ENCODE data around the gene SLC22A1. TPM values are rescaled to one million over a fixed set of nuclear protein-coding genes. Genes with fewer than 3 reads are reported as not detected.

The SLC22A1 gene
- total and polyA plus RNA-seq, 10 of the 15 experiments (the other 5 are each of a cell fraction or from before 2014, with no cell fraction given), result 0.09 to 0.28 (median 0.15) TPM; not detected in 3

DNA sequence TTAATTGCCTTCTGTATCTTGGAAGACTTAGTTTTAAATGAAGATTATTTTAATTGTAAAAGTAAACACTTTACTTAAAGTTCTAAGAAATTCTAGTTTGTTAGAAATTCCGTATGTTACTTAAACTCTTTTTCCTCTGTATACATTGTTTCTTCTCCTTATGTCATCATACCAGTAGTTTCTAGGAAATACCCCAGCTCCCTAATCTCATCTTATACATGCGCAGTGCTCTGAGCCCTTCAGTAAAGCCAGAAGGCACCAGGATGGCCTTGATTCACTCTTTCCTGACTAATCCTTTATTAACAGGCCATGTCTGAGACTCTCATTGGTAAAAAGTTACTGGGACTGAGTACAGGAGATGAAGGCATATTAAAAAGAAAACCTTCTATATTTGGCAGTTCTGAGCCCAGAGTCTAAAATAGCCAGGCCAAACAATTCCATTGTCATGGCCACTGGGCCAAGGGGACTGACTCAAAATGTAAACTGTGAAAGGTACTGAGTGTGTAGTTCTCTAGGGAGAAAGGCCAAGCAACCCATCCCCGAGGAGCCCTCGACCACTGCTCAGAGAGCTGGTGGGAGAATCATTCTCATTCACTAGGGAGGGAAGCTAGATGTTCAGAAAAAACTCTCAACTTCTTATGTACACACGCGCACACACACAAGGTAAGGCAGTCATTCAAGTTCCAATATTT lies 25.0 kb downstream of the SLC22A1 start (continued):
- TF ChIP-seq BCL3 (IDR thresholded peaks at IDR 0.05; ENCODE audit: borderline replicate concordance, insufficient read depth, low read depth, low read length, poor library complexity, severe bottlenecking), result no peak
- TF ChIP-seq TCF7 (IDR thresholded peaks at IDR 0.05; ENCODE audit: borderline replicate concordance), result no peak
- no peak for TF ChIP-seq JUND (IDR thresholded peaks at IDR 0.05; ENCODE audit: low read depth, low read length)
- no peak for TF ChIP-seq BCL11A (IDR thresholded peaks at IDR 0.05; ENCODE audit: low read depth, low read length)
- TF ChIP-seq MEF2A (IDR thresholded peaks at IDR 0.05; ENCODE audit: insufficient read depth, low read depth, low read length), result no peak

DNA sequence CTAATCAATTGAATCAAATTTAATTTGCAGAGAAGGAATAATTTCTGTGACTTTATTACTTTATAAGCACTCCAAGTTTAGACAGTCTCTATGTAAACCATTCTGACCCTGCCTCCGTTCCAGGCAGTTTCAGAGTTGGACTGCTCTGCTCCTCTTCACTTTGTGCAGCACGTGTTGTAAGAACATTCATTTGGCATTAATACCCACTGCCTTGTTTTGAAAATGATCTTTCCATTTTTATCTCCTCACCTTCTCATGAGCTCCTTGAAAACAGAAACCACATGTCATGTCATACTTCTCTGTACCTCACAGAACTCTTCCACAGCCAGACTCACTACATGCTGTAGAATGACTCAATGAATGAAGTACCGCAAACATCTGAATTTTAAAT lies 25.5 kb downstream of the SLC22A1 start:
- POLR2A ChIA-PET, result interaction anchor here (0.6 to 0.7 kb wide), 2 partner anchors 85 to 581 kb away, joined by 3 to 5 read pairs; no protein-coding TSS in a partner anchor
- in situ Hi-C loops (cut with MboI), result no loop called here
- no peaks in the 10 kb centered on the region for H3K4me1 ChIP-seq (ENCODE audit: control insufficient read depth, insufficient read depth, low read length)
- no TSS peak for BruUV-seq (replicated peaks)
- H3K9ac ChIP-seq (ENCODE audit: control insufficient read depth, insufficient read depth, low read length), result no peak overlapping the region
- SMC1A ChIA-PET (ENCODE audit: uncharacterized antibody, unreplicated experiment), result interaction anchor here (0.6 to 1.0 kb wide), 2 partner anchors 8 to 302 kb away, joined by 3 read pairs; no protein-coding TSS in a partner anchor
- H3K79me2 ChIP-seq (ENCODE audit: control insufficient read depth, insufficient read depth, low read length), result no peaks in the 10 kb centered on the region
- no peak overlapping the region for H3K4me2 ChIP-seq (ENCODE audit: control insufficient read depth, insufficient read depth)
- H4K20me1 ChIP-seq (ENCODE audit: control insufficient read depth, insufficient read depth), result no peaks in the 10 kb centered on the region
- FAIRE-seq, result no peak
- no peak overlapping the region for H3K4me3 ChIP-seq
- ATAC-seq, result no peak
- no peaks in the 10 kb centered on the region for H3K36me3 ChIP-seq (ENCODE audit: control insufficient read depth in 2 of 2, insufficient read depth in 2 of 2, low read length in 1 of 2)
- CTCF ChIA-PET, result interaction anchor here (1.6 kb wide), 1 partner anchor 9 kb away, joined by 11 read pairs; no protein-coding TSS in a partner anchor
- 37% methylated on average over 3 of the region's 3 CpGs for WGBS (ENCODE audit: insufficient coverage, insufficient replicate concordance, low lambda C conversion rate, missing lambda C conversion rate)
- intact Hi-C loops (cut with micrococcal nuclease; ENCODE audit: unreplicated experiment), result no loop called here
- H2AFZ ChIP-seq (ENCODE audit: control insufficient read depth, low read depth, low read length), result no peak overlapping the region
- RAD21 ChIA-PET (ENCODE audit: unreplicated experiment), result no interaction called here
- no peak for DNase-seq (ENCODE audit: low read depth, low spot score)
- no peaks in the 10 kb centered on the region; a peak in 1 of 4 replicates for H3K27me3 ChIP-seq (replicated peaks in 1 of 2; ENCODE audit: control insufficient read depth in 2 of 2, insufficient read depth in 2 of 2, low read length in 1 of 2)
- H3K27ac ChIP-seq (ENCODE audit: control insufficient read depth, insufficient read depth), result no peak overlapping the region
- H3K9me3 ChIP-seq (replicated peaks; ENCODE audit: control insufficient read depth, insufficient read depth, low read length), result no peaks in the 10 kb centered on the region
- TF ChIP-seq SIX5 (IDR thresholded peaks at IDR 0.05; ENCODE audit: low read depth, low read length, severe bottlenecking) (no peak), TCF12 (IDR thresholded peaks at IDR 0.05; ENCODE audit: low read depth, low read length) (no peak), E2F8 (IDR thresholded peaks at IDR 0.05; ENCODE audit: low read depth, partially characterized antibody) (no peak), FOS (IDR thresholded peaks at IDR 0.05; ENCODE audit: borderline replicate concordance, extremely low read depth, insufficient read length) (no peak), NFXL1 (IDR thresholded peaks at IDR 0.05; ENCODE audit: borderline replicate concordance) (no peak), ZBTB33 (IDR thresholded peaks at IDR 0.05) (no peak)
- TF ChIP-seq, protein P1, sequence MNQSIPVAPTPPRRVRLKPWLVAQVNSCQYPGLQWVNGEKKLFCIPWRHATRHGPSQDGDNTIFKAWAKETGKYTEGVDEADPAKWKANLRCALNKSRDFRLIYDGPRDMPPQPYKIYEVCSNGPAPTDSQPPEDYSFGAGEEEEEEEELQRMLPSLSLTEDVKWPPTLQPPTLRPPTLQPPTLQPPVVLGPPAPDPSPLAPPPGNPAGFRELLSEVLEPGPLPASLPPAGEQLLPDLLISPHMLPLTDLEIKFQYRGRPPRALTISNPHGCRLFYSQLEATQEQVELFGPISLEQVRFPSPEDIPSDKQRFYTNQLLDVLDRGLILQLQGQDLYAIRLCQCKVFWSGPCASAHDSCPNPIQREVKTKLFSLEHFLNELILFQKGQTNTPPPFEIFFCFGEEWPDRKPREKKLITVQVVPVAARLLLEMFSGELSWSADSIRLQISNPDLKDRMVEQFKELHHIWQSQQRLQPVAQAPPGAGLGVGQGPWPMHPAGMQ (IDR thresholded peaks at IDR 0.05; ENCODE audit: borderline replicate concordance), result no peak

All from GM12878 (cell line).